Lower leg skin (tissue), 4 donors: Measurements from ENCODE around the gene DHRS7C. TPM values are rescaled to one million over a fixed set of nuclear protein-coding genes. Genes with fewer than 3 reads are reported as not detected.

Source experiments
- DNase-seq, 2 donors: peaks; one replicate each; pipeline ENCODE4 v3.0.0-alpha.2; 2019; ENCODE audit warnings: low spot score in 2 of 2
- H3K4me3 ChIP-seq: fragments of 200-600 bp; sonication (generic); 2 replicates; pipeline ENCODE4 v1.5.1; 2017; ENCODE audit warnings: mild to moderate bottlenecking, low read depth; ENCODE audit not compliant: poor library complexity, severe bottlenecking
- POLR2A ChIP-seq, 2 donors: fragments of 450-650 bp; IDR thresholded peaks; one replicate each; pipeline ENCODE4 v1.6.1; 2016 to 2017; ENCODE audit warnings: antibody characterized with exemption in 2 of 2, mild to moderate bottlenecking in 1 of 2, moderate library complexity in 1 of 2
- WGBS, 2 donors: methylation state at CpG; one replicate each; pipeline ENCODE4 v1.1.5; 2018; 5-methylcytosine and 5-hydroxymethylcytosine counted together
- intact Hi-C: fragments of 100-400 bp; cut with DNase I; formaldehyde crosslinking; loops from one replicate; pipeline ENCODE4 v1.15.0; 2023; ENCODE audit warnings: low total_unique reads
- total RNA-seq, 4 donors: library from RNA; depleted of rRNA; stranded (reverse); fragments of >200 nt; gene quantifications; one replicate each; pipeline ENCODE4 v1.1.0, GENCODE V29; 2016
- TF ChIP-seq, protein P1 (sequence below), 3 donors: fragments of 450-650 bp; IDR thresholded peaks; one replicate each; pipeline ENCODE4 v1.5.1; 2016; ENCODE audit warnings: antibody characterized with exemption in 3 of 3, mild to moderate bottlenecking in 3 of 3, moderate library complexity in 2 of 3

DHRS7C gene
- total RNA-seq, 4 donors from 2014 or later, result not detected

GRCh38 chr17:9755083-9755482 is 36.3 kb downstream of the DHRS7C start:
- WGBS, 2 donors, result 69 to 73% methylated on average over 3 of the region's 3 CpGs
- H3K4me3 ChIP-seq, result no peak overlapping the region
- DNase-seq, result no peak
- no peak for TF ChIP-seq POLR2A (IDR thresholded peaks at IDR 0.05)
- TF ChIP-seq, protein P1, sequence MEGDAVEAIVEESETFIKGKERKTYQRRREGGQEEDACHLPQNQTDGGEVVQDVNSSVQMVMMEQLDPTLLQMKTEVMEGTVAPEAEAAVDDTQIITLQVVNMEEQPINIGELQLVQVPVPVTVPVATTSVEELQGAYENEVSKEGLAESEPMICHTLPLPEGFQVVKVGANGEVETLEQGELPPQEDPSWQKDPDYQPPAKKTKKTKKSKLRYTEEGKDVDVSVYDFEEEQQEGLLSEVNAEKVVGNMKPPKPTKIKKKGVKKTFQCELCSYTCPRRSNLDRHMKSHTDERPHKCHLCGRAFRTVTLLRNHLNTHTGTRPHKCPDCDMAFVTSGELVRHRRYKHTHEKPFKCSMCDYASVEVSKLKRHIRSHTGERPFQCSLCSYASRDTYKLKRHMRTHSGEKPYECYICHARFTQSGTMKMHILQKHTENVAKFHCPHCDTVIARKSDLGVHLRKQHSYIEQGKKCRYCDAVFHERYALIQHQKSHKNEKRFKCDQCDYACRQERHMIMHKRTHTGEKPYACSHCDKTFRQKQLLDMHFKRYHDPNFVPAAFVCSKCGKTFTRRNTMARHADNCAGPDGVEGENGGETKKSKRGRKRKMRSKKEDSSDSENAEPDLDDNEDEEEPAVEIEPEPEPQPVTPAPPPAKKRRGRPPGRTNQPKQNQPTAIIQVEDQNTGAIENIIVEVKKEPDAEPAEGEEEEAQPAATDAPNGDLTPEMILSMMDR (IDR thresholded peaks at IDR 0.05), result no peak
- intact Hi-C loops, result no loop called here

DNA sequence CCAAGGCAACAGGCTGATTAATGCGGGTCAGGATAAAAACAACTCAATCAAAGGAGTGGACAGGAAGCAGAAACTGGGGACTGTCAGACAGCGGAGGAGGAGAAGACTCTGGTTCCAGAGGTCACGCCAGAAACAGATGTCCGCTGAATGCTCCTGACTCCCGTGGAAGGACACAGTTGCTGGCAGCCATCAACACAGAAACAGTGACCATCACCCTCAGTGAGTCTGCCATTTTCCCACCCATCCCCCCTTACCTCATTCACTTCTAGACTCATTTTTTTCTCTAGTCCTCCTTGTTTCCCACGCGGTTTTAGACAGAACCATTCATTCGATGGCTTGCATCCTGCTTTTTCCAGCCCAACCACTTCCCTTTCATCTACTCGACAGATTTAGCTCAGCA is 40.9 kb downstream of the DHRS7C start:
- intact Hi-C loops, result no loop called here
- H3K4me3 ChIP-seq, result no peak overlapping the region
- TF ChIP-seq, protein P1 (IDR thresholded peaks at IDR 0.05), result no peak
- no peak for TF ChIP-seq POLR2A (IDR thresholded peaks at IDR 0.05)
- 53 to 65% methylated on average over 9 of the region's 9 CpGs for WGBS, 2 donors
- DNase-seq, result no peak

DNA sequence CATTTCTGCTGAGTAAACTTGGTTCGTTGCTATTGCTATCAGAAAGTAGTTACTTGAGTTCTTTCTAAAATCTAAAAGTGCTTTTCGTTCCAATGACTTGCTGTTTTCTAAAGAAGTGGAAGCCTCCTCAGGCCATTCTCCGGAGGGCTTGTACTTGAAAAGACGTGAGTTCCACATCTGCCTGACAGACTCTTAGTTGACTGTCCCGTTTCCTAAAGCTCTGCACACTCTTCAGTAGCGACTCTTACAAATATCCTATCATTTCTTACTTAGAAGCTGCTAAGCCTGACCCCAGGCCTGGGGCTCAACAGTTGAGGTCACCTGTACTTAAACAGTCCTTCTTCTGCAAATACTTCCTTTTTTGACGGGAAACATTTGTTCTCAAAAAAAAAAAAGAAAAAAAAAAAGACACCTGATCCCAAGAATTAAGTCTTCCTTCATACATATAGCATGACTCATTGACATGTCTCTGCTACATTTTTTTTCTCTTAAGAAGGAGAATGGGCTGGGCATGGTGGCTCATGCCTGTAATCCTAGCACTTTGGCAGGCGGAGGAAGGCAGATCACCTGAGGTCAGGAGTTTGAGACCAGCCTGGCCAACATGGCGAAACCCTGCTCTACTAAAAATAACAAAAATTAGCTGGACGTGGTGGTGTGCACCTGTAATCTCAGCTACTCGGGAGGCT is 61.5 kb downstream of the DHRS7C start:
- intact Hi-C loops, result no loop called here

DNA sequence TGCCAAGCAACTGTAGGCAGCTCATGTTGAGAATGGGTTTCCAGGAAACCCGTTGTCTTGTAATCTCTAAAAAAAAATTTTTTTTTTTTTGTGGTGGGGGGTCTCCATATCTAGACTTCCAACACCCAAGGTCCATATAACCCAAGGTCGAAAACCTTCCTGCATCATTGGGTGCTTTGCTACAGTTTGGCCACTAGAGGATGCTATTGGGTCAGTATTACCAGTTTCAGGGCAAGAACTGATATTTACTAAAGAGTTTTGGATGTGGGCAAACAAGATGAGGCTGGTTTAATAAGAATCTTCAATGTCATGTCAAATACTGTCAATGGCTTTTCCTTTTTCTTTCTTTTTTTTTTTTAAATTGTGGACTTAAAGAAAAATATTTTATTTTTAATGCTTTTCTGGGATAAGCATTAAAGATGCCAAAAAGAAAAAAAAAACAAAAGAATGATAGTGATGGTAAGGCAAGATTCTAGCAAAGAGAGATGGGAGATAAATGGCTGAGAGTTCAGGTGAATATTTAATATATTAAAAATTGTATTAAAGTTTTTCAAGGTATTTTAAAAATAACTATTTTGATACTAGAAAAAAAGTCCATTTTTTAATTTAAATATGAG is 62.2 kb downstream of the DHRS7C start:
- H3K4me3 ChIP-seq, result no peak overlapping the region
- no peak for DNase-seq
- intact Hi-C loops, result no loop called here
- TF ChIP-seq, protein P1 (IDR thresholded peaks at IDR 0.05), result peak in 1 of 3 donors; percentile 86
- no peak for TF ChIP-seq POLR2A (IDR thresholded peaks at IDR 0.05)
- WGBS, 2 donors, result 3 to 9% methylated on average over 2 of the region's 2 CpGs

More for the DNA sequence above, 61.5 kb downstream of the DHRS7C start:
- TF ChIP-seq, protein P1 (IDR thresholded peaks at IDR 0.05), result no peak
- TF ChIP-seq POLR2A (IDR thresholded peaks at IDR 0.05), result no peak
- no peak for DNase-seq
- no peak overlapping the region for H3K4me3 ChIP-seq
- WGBS, 2 donors, result 53 to 63% methylated on average over 11 of the region's 11 CpGs

GRCh38 chr17:9728564-9728963 is 62.8 kb downstream of the DHRS7C start:
- no peak overlapping the region for H3K4me3 ChIP-seq
- intact Hi-C loops, result no loop called here
- DNase-seq, result no peak
- 69 to 72% methylated on average over 11 to 12 of the region's 12 CpGs for WGBS, 2 donors
- TF ChIP-seq POLR2A (IDR thresholded peaks at IDR 0.05), result no peak
- TF ChIP-seq, protein P1 (IDR thresholded peaks at IDR 0.05), result no peak
